NCI-H345 treated with DMSO at 0.1 percent for 48 hours (cell line): ENCODE data around the gene LATS2.

Experiments
- DNase-seq: peaks from one replicate; lab custom pipeline; 2025; ENCODE audit not compliant: unreplicated experiment; lab: John Stamatoyannopoulos, UW

LATS2 gene

GRCh38 chr13:21061029-21061763 is at the start of gene LATS2:
TSS of gene LATS2 (minus strand) at chr13:21061586. CDS start at chr13:21046026, 15,560 bp downstream.
- DNase-seq = no peak

GRCh38 chr13:21109168-21109567 is 47.8 kb upstream of the LATS2 start:
- DNase-seq = no peak

- no peak for DNase-seq
Measured at GRCh38 chr13:21106089-21106488, 44.7 kb upstream of the LATS2 start.

- DNase-seq = no peak
Measured at GRCh38 chr13:21104199-21105019, 43.0 kb upstream of the LATS2 start.

- DNase-seq = no peak
Measured at GRCh38 chr13:21101865-21102576, 40.6 kb upstream of the LATS2 start.

GRCh38 chr13:21100994-21101757 is 39.8 kb upstream of the LATS2 start:
- no peak for DNase-seq

GRCh38 chr13:21100211-21100610 is 38.8 kb upstream of the LATS2 start:
- DNase-seq = no peak

- no peak for DNase-seq
Measured at GRCh38 chr13:21095311-21095710, 33.9 kb upstream of the LATS2 start.

GRCh38 chr13:21089830-21090229 is 28.4 kb upstream of the LATS2 start:
- no peak for DNase-seq

GRCh38 chr13:21088534-21088933 is 27.1 kb upstream of the LATS2 start:
- DNase-seq = no peak

GRCh38 chr13:21086929-21087328 is 25.5 kb upstream of the LATS2 start:
- no peak for DNase-seq

GRCh38 chr13:21081926-21082325 is 20.5 kb upstream of the LATS2 start:
- DNase-seq = no peak

- no peak for DNase-seq
Measured at GRCh38 chr13:21080593-21080891, 19.2 kb upstream of the LATS2 start.

GRCh38 chr13:21079761-21080592 is 18.6 kb upstream of the LATS2 start:
- no peak for DNase-seq

GRCh38 chr13:21079221-21079620 is 17.8 kb upstream of the LATS2 start:
- DNase-seq = no peak

GRCh38 chr13:21078501-21078900 is 17.1 kb upstream of the LATS2 start:
- no peak for DNase-seq

GRCh38 chr13:21077788-21078353 is 16.5 kb upstream of the LATS2 start:
- no peak for DNase-seq

GRCh38 chr13:21077076-21077787 is 15.8 kb upstream of the LATS2 start:
- DNase-seq = no peak

- no peak for DNase-seq
Measured at GRCh38 chr13:21076253-21076652, 14.9 kb upstream of the LATS2 start.
